ENCODE measurements around the gene PLEKHJ1. TPM values are rescaled to one million over a fixed set of nuclear protein-coding genes. Genes with fewer than 3 reads are reported as not detected.

Gene PLEKHJ1
- total and polyA plus RNA-seq, 2 of the 13 experiments (the other 11 are each of a cell fraction or from before 2014, with no cell fraction given), result 70.5 to 130 TPM

GRCh38 chr19:2269244-2270156, 33.4 kb upstream of the PLEKHJ1 start (continued):
- TF ChIP-seq, protein P1, sequence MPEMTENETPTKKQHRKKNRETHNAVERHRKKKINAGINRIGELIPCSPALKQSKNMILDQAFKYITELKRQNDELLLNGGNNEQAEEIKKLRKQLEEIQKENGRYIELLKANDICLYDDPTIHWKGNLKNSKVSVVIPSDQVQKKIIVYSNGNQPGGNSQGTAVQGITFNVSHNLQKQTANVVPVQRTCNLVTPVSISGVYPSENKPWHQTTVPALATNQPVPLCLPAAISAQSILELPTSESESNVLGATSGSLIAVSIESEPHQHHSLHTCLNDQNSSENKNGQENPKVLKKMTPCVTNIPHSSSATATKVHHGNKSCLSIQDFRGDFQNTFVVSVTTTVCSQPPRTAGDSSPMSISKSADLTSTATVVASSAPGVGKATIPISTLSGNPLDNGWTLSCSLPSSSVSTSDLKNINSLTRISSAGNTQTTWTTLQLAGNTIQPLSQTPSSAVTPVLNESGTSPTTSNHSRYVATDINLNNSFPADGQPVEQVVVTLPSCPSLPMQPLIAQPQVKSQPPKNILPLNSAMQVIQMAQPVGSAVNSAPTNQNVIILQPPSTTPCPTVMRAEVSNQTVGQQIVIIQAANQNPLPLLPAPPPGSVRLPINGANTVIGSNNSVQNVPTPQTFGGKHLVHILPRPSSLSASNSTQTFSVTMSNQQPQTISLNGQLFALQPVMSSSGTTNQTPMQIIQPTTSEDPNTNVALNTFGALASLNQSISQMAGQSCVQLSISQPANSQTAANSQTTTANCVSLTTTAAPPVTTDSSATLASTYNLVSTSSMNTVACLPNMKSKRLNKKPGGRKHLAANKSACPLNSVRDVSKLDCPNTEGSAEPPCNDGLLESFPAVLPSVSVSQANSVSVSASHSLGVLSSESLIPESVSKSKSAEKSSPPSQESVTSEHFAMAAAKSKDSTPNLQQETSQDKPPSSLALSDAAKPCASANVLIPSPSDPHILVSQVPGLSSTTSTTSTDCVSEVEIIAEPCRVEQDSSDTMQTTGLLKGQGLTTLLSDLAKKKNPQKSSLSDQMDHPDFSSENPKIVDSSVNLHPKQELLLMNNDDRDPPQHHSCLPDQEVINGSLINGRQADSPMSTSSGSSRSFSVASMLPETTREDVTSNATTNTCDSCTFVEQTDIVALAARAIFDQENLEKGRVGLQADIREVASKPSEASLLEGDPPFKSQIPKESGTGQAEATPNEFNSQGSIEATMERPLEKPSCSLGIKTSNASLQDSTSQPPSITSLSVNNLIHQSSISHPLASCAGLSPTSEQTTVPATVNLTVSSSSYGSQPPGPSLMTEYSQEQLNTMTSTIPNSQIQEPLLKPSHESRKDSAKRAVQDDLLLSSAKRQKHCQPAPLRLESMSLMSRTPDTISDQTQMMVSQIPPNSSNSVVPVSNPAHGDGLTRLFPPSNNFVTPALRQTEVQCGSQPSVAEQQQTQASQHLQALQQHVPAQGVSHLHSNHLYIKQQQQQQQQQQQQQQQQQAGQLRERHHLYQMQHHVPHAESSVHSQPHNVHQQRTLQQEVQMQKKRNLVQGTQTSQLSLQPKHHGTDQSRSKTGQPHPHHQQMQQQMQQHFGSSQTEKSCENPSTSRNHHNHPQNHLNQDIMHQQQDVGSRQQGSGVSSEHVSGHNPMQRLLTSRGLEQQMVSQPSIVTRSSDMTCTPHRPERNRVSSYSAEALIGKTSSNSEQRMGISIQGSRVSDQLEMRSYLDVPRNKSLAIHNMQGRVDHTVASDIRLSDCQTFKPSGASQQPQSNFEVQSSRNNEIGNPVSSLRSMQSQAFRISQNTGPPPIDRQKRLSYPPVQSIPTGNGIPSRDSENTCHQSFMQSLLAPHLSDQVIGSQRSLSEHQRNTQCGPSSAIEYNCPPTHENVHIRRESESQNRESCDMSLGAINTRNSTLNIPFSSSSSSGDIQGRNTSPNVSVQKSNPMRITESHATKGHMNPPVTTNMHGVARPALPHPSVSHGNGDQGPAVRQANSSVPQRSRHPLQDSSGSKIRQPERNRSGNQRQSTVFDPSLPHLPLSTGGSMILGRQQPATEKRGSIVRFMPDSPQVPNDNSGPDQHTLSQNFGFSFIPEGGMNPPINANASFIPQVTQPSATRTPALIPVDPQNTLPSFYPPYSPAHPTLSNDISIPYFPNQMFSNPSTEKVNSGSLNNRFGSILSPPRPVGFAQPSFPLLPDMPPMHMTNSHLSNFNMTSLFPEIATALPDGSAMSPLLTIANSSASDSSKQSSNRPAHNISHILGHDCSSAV (CRISPR knock-in tag; IDR thresholded peaks at IDR 0.05; ENCODE audit: borderline replicate concordance), result no peak
- no peak for TF ChIP-seq IKZF1 (IDR thresholded peaks at IDR 0.05)
- no peak; the same call in 1 of the 2 replicates for TF ChIP-seq ZNF724P (CRISPR knock-in tag; IDR thresholded peaks at IDR 0.05; ENCODE audit: borderline replicate concordance)
- no peak for TF ChIP-seq FOXK2 (IDR thresholded peaks at IDR 0.05)
- peak; percentile 68; the same call in 1 of the 2 replicates for TF ChIP-seq ZNF790 (CRISPR knock-in tag; IDR thresholded peaks at IDR 0.05; ENCODE audit: borderline replicate concordance)
- TF ChIP-seq, protein P2, sequence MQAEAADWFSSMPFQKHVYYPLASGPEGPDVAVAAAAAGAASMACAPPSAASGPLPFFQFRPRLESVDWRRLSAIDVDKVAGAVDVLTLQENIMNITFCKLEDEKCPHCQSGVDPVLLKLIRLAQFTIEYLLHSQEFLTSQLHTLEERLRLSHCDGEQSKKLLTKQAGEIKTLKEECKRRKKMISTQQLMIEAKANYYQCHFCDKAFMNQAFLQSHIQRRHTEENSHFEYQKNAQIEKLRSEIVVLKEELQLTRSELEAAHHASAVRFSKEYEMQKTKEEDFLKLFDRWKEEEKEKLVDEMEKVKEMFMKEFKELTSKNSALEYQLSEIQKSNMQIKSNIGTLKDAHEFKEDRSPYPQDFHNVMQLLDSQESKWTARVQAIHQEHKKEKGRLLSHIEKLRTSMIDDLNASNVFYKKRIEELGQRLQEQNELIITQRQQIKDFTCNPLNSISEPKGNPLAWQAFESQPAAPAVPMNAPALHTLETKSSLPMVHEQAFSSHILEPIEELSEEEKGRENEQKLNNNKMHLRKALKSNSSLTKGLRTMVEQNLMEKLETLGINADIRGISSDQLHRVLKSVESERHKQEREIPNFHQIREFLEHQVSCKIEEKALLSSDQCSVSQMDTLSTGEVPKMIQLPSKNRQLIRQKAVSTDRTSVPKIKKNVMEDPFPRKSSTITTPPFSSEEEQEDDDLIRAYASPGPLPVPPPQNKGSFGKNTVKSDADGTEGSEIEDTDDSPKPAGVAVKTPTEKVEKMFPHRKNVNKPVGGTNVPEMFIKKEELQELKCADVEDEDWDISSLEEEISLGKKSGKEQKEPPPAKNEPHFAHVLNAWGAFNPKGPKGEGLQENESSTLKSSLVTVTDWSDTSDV (CRISPR knock-in tag; IDR thresholded peaks at IDR 0.05), result 0 out of 2 replicates have a peak, but pooled peaks have one; percentile 73
- TF ChIP-seq REPIN1 (CRISPR knock-in tag; IDR thresholded peaks at IDR 0.05; ENCODE audit: borderline replicate concordance, low read depth), result peak; percentile 58; the same call in 1 of the 2 replicates
- no peak for TF ChIP-seq ZNF280D (CRISPR knock-in tag; IDR thresholded peaks at IDR 0.05)
- TF ChIP-seq SAP130 (CRISPR knock-in tag; IDR thresholded peaks at IDR 0.05; ENCODE audit: low read depth), result peak; percentile 71
- TF ChIP-seq ZNF615 (CRISPR knock-in tag; IDR thresholded peaks at IDR 0.05; ENCODE audit: borderline replicate concordance), result no peak
- 0 out of 2 replicates have a peak, but pooled peaks have one; percentile 52 for TF ChIP-seq ZNF224 (CRISPR knock-in tag; IDR thresholded peaks at IDR 0.05)
- TF ChIP-seq NFYB (CRISPR knock-in tag; IDR thresholded peaks at IDR 0.05), result peak; percentile 87
- no peak; the same call in 1 of the 2 replicates for TF ChIP-seq ZNF543 (CRISPR knock-in tag; IDR thresholded peaks at IDR 0.05)
- TF ChIP-seq ZNF737 (CRISPR knock-in tag; IDR thresholded peaks at IDR 0.05; ENCODE audit: borderline replicate concordance), result peak; percentile 93; the same call in 1 of the 2 replicates
